ENCODE results near the gene FAM53B.
"Not testable (repeated sequence)": the region's sequence is repeated elsewhere in the genome, so short reads cannot be mapped to it uniquely, and the experiment has no call there.

The FAM53B gene

GRCh38 chr10:124744102-124745050, at the start of gene FAM53B:
Gene FAM53B, minus strand, starts transcription at chr10:124744378. Its CDS starts 37,665 bp downstream, at chr10:124706713.
- peak; percentile 81 to 82 for DNase-seq

- no peak for DNase-seq
Measured at GRCh38 chr10:124792998-124793352, 48.8 kb upstream of the FAM53B start.

- peak; percentile 86 to 87 for DNase-seq
Measured at GRCh38 chr10:124791547-124792348, 47.6 kb upstream of the FAM53B start, which contains the start of gene EEF1AKMT2. Gene EEF1AKMT2, minus strand, starts transcription at chr10:124791887. Its CDS starts 54 bp downstream, at chr10:124791833.

GRCh38 chr10:124782900-124783299, 38.7 kb upstream of the FAM53B start:
- not testable (repeated sequence) for DNase-seq

GRCh38 chr10:124768791-124769190, 24.6 kb upstream of the FAM53B start:
- DNase-seq, result no peak

GRCh38 chr10:124765256-124765655, 21.1 kb upstream of the FAM53B start:
- DNase-seq, result no peak

- DNase-seq, result no peak
Measured at GRCh38 chr10:124763267-124763666, 19.1 kb upstream of the FAM53B start.

GRCh38 chr10:124762281-124762680, 18.1 kb upstream of the FAM53B start:
- no peak for DNase-seq

- DNase-seq, result no peak
Measured at GRCh38 chr10:124756156-124756903, 12.2 kb upstream of the FAM53B start.

- no peak for DNase-seq
Measured at GRCh38 chr10:124755581-124755980, 11.4 kb upstream of the FAM53B start.

- DNase-seq, result no peak
Measured at GRCh38 chr10:124754227-124754626, 10.0 kb upstream of the FAM53B start.

- DNase-seq, result no peak
Measured at GRCh38 chr10:124748953-124749645, 4.9 kb upstream of the FAM53B start.

GRCh38 chr10:124748166-124748565, 4.0 kb upstream of the FAM53B start:
- DNase-seq, result no peak

- DNase-seq, result no peak
Measured at GRCh38 chr10:124747745-124748144, 3.6 kb upstream of the FAM53B start.

- DNase-seq, result no peak
Measured at GRCh38 chr10:124746992-124747391, 2.8 kb upstream of the FAM53B start.

- not testable (repeated sequence) for DNase-seq
Measured at GRCh38 chr10:124746447-124746846, 2.3 kb upstream of the FAM53B start.

GRCh38 chr10:124745673-124746072, 1.5 kb upstream of the FAM53B start:
- DNase-seq, result peak in 1 of 2 donors; percentile 75

GRCh38 chr10:124745252-124745651, 1.1 kb upstream of the FAM53B start:
- DNase-seq, result no peak

- DNase-seq, result no peak
Measured at GRCh38 chr10:124743191-124744101, 732 bp downstream of the FAM53B start.

- DNase-seq, result no peak
Measured at GRCh38 chr10:124742413-124743190, 1.6 kb downstream of the FAM53B start.

Data from CD4-positive, alpha-beta T cell treated with Interleukin-1 beta for 1 hour (primary cell).